ENCODE measurements around the gene TRMT112.

DNA sequence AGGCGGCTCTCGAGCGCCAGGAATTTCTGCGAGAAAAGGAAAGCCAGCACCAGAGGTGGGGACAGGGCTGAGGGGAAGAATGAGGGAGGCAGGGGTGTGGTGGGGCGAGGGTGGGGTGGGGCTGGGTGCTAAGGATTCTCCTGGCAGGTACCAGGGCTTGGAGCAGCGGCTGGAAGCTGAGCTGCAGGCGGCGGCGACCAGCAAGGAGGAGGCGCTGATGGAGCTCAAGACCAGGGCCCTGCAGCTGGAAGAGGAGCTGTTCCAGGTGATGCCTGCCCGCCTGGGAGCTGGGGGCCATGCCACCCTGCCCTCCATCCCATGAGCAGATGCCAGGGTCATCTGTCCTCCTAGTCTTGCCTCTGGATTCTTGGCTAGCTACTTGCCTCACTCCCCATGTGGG, 32.0 kb upstream of the TRMT112 start:
- TF ChIP-seq CTCF (IDR thresholded peaks at IDR 0.05): no peak
- no peak for TF ChIP-seq POLR2AphosphoS5 (IDR thresholded peaks at IDR 0.05)
- TF ChIP-seq POLR2A (IDR thresholded peaks at IDR 0.05): no peak
- TF ChIP-seq EP300 (IDR thresholded peaks at IDR 0.05): no peak

Measured in stomach (tissue), 4 donors.